HFFc6 (cell line): ENCODE results near the gene EDNRA. TPM values are rescaled to one million over a fixed set of nuclear protein-coding genes. Genes with fewer than 3 reads are reported as not detected.
A peak's percentile ranks its signal among the peaks of the same experiment; 100 is the strongest.

Source experiments
- DNase-seq: peaks from one replicate; pipeline ENCODE4 v3.0.0-alpha.2; 2018
- H3K27ac Mint-ChIP-seq: 2 replicates; pipeline ENCODE4 v1.8.0; 2020; ENCODE audit warnings: mild to moderate bottlenecking, mixed read lengths
- H3K27me3 Mint-ChIP-seq: 2 replicates; pipeline ENCODE4 v1.8.0; 2021; ENCODE audit warnings: mild to moderate bottlenecking, moderate library complexity, mixed read lengths; ENCODE audit not compliant: insufficient read depth
- H3K36me3 Mint-ChIP-seq: 2 replicates; pipeline ENCODE4 v1.8.0; 2021; ENCODE audit warnings: low read depth, mixed read lengths
- H3K4me1 Mint-ChIP-seq: 2 replicates; pipeline ENCODE4 v1.8.0; 2020; ENCODE audit warnings: low read depth, mixed read lengths
- H3K4me3 Mint-ChIP-seq: 2 replicates; pipeline ENCODE4 v1.8.0; 2020; ENCODE audit warnings: mild to moderate bottlenecking, moderate library complexity, mixed read lengths
- H3K9me3 Mint-ChIP-seq: 2 replicates; pipeline ENCODE4 v1.8.0; 2020; ENCODE audit warnings: mild to moderate bottlenecking, mixed read lengths
- total RNA-seq, 6 experiments: library from RNA; stranded (reverse); fragmentation: NEBNext Ultra II Directional; extraction: Animal tissue kit (Norgen Biotek cat#: 25700); gene quantifications; 2 replicates in 1 of 6; 3 replicates in 5 of 6; pipeline ENCODE4 v1.2.3, GENCODE V29; 2021
- TF ChIP-seq, protein P1 (sequence below): fragments of 200-600 bp; sonication (generic); IDR thresholded peaks from 2 replicates; pipeline ENCODE4 v1.5.0; 2021; ENCODE audit warnings: antibody characterized with exemption, mild to moderate bottlenecking

Gene EDNRA
- total RNA-seq, 6 experiments from 2014 or later, result 0.83 to 3.0 (median 1.5) TPM

DNA sequence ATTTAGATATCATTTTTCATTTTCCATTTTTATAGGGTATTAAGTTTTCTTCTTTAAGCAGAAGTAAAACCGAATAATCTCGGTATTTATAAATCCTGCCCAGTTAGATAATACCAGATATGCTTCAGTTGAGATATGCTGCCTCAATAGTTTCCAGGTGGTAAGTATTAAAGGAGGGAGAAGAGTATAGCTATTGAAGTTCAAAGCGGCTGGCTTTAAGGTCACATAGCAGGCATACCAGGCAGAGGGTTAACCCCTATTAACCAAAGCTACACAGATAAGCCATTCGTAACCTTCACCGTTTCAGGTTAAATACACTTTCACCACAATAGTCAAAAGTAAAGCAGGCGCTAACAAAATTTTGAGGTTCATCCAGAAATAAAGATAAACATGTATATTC lies 54.2 kb downstream of the EDNRA start:
- no peak for DNase-seq
- no peak overlapping the region for H3K4me3 Mint-ChIP-seq
- H3K9me3 Mint-ChIP-seq, result no peaks in the 10 kb centered on the region
- H3K4me1 Mint-ChIP-seq, result peaks cover 19% of the 10 kb centered on the region
- TF ChIP-seq, protein P1, sequence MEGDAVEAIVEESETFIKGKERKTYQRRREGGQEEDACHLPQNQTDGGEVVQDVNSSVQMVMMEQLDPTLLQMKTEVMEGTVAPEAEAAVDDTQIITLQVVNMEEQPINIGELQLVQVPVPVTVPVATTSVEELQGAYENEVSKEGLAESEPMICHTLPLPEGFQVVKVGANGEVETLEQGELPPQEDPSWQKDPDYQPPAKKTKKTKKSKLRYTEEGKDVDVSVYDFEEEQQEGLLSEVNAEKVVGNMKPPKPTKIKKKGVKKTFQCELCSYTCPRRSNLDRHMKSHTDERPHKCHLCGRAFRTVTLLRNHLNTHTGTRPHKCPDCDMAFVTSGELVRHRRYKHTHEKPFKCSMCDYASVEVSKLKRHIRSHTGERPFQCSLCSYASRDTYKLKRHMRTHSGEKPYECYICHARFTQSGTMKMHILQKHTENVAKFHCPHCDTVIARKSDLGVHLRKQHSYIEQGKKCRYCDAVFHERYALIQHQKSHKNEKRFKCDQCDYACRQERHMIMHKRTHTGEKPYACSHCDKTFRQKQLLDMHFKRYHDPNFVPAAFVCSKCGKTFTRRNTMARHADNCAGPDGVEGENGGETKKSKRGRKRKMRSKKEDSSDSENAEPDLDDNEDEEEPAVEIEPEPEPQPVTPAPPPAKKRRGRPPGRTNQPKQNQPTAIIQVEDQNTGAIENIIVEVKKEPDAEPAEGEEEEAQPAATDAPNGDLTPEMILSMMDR, result no peak
- no peaks in the 10 kb centered on the region for H3K27me3 Mint-ChIP-seq
- no peaks in the 10 kb centered on the region for H3K36me3 Mint-ChIP-seq
- H3K27ac Mint-ChIP-seq, result no peak overlapping the region

DNA sequence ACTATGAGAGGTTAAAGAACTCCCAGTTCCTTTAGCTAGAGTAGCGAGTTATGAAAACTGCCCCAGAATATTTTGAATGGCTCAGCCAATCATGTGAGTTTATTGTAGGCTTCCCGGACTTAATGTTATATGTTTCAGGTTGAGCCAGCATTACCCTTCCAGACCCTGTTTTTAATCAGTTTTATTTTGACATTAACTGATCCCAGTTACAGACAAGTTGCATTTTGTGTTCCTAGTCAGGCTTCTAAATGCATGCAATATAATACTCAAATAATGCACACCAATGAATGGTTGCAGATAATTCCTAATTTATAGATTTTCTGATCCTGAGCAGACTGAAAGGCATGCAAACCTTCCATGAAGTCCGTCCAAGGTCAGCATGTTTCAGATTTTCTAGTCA lies 57.8 kb downstream of the EDNRA start:
- H3K9me3 Mint-ChIP-seq, result no peaks in the 10 kb centered on the region
- DNase-seq, result no peak
- TF ChIP-seq, protein P1, result no peak
- H3K4me3 Mint-ChIP-seq, result no peak overlapping the region
- no peaks in the 10 kb centered on the region for H3K36me3 Mint-ChIP-seq
- peaks cover 15% of the 10 kb centered on the region for H3K4me1 Mint-ChIP-seq
- H3K27ac Mint-ChIP-seq, result no peak overlapping the region
- no peaks in the 10 kb centered on the region for H3K27me3 Mint-ChIP-seq

DNA sequence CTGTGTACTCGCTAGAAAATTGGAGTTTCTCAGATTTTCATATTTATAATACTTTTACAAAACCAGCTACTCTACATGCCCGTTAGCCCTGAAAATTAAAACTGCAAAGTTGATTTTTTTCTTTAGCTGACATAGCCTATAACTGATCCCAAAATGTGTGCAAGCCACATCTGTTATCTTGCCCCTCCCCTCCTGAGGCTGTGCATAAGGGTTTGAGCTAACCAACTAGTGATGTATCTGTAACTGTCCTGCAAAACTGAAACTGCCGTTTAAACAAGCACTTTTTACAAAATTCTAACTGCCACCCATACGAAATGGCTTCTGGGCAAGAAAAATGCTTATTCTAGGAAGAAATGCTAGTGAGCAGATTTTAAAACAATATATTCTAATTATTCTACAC lies 59.1 kb downstream of the EDNRA start:
- H3K36me3 Mint-ChIP-seq, result no peaks in the 10 kb centered on the region
- H3K27ac Mint-ChIP-seq, result no peak overlapping the region
- peaks cover 20% of the 10 kb centered on the region for H3K4me1 Mint-ChIP-seq
- TF ChIP-seq, protein P1, result no peak
- no peaks in the 10 kb centered on the region for H3K27me3 Mint-ChIP-seq
- no peak overlapping the region for H3K4me3 Mint-ChIP-seq
- H3K9me3 Mint-ChIP-seq, result no peaks in the 10 kb centered on the region
- DNase-seq, result no peak

DNA sequence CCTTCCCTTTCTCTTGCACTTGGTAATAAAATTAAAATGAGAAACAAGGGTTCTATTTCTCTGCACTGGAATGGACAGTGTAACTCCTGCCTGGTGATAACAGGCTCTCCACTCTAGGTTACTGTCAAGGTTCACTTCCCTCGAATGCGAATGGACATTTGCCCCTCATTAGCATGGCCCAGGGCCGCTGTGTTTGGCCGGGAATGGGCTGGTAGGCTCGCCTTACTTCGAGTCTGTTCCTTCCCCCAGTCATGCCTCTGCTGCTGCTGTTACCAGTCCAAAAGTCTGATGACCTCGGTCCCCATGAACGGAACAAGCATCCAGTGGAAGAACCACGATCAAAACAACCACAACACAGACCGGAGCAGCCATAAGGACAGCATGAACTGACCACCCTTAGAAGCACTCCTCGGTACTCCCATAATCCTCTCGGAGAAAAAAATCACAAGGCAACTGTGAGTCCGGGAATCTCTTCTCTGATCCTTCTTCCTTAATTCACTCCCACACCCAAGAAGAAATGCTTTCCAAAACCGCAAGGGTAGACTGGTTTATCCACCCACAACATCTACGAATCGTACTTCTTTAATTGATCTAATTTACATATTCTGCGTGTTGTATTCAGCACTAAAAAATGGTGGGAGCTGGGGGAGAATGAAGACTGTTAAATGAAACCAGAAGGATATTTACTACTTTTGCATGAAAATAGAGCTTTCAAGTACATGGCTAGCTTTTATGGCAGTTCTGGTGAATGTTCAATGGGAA lies 61.5 kb downstream of the EDNRA start:
- Mint-ChIP-seq H3K4me1 (peaks cover 44% of the 10 kb centered on the region), H3K9me3 (no peaks in the 10 kb centered on the region), H3K36me3 (no peaks in the 10 kb centered on the region), H3K27me3 (no peaks in the 10 kb centered on the region; the same call in 1 of the 2 replicates), H3K27ac (peak overlapping the region; percentile 28; the same call in 1 of the 2 replicates), H3K4me3 (no peak overlapping the region)
- no peak for DNase-seq
- TF ChIP-seq, protein P1, result no peak

DNA sequence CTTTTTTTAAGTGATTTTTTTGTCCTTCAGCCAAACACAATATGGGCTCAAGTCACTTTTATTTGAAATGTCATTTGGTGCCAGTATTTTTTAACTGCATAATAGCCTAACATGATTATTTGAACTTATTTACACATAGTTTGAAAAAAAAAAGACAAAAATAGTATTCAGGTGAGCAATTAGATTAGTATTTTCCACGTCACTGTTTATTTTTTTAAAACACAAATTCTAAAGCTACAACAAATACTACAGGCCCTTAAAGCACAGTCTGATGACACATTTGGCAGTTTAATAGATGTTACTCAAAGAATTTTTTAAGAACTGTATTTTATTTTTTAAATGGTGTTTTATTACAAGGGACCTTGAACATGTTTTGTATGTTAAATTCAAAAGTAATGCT lies 62.1 kb downstream of the EDNRA start:
- H3K4me1 Mint-ChIP-seq, result peaks cover 50% of the 10 kb centered on the region
- H3K9me3 Mint-ChIP-seq, result no peaks in the 10 kb centered on the region
- DNase-seq, result peak; percentile 38
- no peaks in the 10 kb centered on the region for H3K36me3 Mint-ChIP-seq
- peak overlapping the region; percentile 28; the same call in 1 of the 2 replicates for H3K27ac Mint-ChIP-seq
- no peaks in the 10 kb centered on the region; the same call in none of the 2 replicates for H3K27me3 Mint-ChIP-seq
- H3K4me3 Mint-ChIP-seq, result no peak overlapping the region
- TF ChIP-seq, protein P1, result no peak
